HG02970 (cell line): ENCODE measurements around the gene ELMO1.

Experiments
- ATAC-seq: cut with Tn5 transposase; IDR thresholded peaks from one replicate; pipeline ENCODE4 v1.9.1; 2021; ENCODE audit warnings: mild to moderate bottlenecking, moderate library complexity, moderate number of reproducible peaks; ENCODE audit not compliant: unreplicated experiment, low FRiP score

The ELMO1 gene

GRCh38 chr7:37285706-37286453 lies 162.8 kb downstream of the ELMO1 start:
- ATAC-seq, result no peak

- ATAC-seq, result no peak
These were observed 163.8 kb downstream of the ELMO1 start for GRCh38 chr7:37284805-37285231.

DNA sequence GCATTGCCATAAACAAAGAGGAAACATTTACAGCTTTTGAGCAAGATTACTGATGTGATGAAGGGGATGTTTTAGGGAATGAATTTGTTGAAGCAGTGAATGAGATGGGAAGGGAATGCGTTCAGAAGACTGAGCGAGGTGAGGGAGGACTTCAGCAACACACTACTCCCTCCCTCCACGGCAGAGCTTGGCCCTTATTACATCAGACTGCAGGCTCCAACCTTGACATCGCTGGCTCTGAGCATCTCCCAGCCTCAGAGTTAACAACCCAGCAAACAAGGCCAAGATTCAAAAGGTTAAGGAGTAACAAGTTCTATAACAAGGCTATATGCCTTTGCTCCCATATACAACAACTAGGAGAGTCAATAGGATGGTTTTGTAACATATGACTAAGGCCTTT lies 164.4 kb downstream of the ELMO1 start:
- no peak for ATAC-seq

GRCh38 chr7:37283716-37284115 lies 164.9 kb downstream of the ELMO1 start:
- no peak for ATAC-seq

- ATAC-seq, result no peak
These were observed 165.7 kb downstream of the ELMO1 start for GRCh38 chr7:37282927-37283326.

DNA sequence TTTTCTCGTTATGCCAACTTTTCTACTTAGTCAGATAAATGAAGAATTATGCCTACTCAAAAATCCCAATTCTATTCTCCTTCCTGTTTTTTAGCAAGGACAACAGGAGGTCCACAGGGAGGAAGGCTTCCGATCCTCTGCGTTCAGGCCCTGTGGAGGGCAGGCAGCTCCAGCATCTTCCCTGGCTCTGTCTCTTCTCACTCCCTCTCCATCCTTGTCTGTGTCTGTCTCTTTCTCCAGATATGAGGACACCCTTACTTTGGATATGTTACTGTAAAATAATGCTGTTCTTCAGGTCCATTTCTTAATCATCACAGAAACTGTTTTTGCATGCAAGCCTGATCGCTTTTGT lies 166.6 kb downstream of the ELMO1 start:
- ATAC-seq, result no peak

DNA sequence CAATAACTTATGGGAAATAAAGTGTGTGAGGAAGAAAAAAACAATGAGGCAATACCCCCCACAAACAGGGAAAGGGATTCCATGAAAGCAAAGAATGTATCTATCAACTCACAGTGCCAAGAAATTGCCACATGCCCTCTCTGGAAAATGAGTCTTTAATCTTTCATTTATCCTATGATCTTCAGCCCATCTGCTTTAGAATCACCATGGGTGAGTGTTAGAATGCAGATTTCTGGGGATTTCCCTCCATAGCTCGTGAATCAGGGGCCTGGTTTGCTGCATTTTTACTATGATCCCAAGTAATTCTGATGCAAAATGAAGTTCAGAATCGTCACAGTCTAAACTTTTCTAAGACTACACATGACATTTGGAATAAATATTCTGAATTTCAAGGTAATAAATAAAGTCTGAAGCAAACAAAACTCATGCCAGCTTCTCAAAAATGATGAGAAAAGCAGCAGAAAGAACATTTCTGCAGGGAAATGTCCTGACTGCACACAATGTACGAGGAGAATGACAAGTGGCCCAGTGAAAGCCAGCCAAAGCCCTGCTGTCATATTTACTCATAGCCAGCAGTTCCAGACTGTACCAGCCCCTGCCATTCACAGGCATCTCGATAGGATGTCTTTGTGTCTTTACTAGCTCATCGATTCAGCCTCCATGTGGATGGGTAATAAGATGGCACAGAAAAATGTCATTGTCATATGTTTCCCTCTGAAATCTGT lies 167.1 kb downstream of the ELMO1 start:
- no peak for ATAC-seq

DNA sequence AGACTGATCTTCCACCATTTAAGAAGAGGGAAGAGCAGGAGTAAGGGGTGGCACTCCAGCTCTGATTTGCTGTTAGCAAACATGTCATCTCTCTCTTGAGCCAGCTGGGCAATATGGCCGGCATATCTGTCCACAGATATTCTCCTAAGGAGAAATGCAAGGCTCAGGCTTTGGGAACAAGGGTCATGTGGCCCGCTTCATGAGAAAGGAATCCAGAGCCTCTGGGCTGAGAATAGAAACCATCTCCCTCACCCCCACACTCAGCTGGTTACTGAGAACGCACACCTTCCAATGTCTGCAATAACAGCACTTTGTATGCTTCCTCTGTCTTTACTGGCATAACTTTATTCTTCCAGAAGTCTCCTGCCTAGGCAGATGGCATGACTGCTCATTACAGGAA lies 171.2 kb downstream of the ELMO1 start:
- ATAC-seq, result no peak

DNA sequence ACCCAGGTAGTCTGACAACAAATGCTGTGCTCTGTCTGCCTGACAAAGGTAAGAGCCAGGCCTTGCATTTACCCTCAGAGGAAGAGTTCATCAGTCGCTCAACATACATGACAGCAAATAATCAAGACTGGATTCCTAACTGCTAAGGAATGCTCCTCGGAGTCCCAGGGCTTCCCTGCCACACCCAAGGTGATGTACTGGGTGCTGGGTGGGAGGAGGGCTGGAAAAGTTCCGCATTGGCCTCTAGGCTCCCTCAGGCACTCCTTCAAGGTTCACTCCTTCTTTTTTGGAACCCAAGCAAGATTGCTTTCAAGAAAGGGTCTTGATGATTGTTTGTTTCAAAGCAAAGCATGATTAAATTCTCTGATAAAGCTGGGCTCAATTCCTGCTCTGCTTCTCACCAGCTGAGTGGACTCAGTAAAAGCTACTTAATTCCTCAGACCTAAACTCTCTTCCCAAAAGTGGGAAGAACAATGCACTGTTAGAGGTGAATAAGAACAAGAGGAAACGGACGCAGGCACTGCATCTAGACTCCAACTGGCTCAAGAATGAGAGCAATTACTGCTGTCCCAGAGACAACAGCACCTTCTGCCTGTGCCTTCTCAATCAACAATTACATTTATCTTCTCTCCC lies 173.5 kb downstream of the ELMO1 start:
- no peak for ATAC-seq

DNA sequence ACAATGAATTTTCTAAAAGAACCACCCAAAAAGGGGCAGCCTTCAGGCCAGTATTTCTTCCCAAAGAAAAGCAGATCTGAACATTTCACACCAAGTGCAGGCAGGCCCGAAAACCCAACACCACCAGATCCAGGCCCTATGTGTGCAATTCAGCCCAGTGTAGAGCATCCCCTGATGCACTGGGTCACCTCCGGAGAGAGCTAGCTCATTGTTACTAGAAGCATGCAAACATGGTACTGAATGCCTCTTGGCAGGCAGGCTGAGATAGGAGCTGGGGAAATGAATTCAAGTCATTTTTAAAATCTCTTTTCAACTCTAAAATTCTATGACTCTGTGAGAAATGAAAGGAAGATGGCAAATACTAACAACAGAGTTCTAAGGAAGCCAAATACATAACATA lies 174.8 kb downstream of the ELMO1 start:
- ATAC-seq, result no peak

GRCh38 chr7:37269711-37270508 lies 178.8 kb downstream of the ELMO1 start:
- ATAC-seq, result no peak

- ATAC-seq, result no peak
These were observed 181.4 kb downstream of the ELMO1 start for GRCh38 chr7:37267251-37267650.

- no peak for ATAC-seq
These were observed 182.8 kb downstream of the ELMO1 start for GRCh38 chr7:37265876-37266275.

GRCh38 chr7:37265006-37265405 lies 183.7 kb downstream of the ELMO1 start:
- ATAC-seq, result no peak

DNA sequence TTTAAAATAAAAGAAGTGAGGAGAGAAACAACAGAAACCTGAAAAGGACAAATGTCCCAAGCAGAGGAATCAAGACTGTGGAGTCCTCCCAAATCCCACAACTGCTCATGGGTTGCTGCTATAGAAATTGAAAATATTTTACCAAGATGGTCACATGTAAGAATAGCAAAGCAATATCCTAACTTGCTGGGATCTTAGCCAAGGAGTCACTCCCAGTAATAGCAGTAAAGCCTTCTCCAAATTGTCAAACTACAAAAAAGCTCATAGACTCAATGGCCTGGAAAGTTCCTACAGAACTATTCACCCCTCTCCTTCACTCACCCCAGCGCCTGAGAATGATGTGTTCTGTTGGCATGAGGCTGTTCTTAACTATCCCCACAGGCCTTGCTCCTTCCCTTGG lies 186.5 kb downstream of the ELMO1 start:
- no peak for ATAC-seq

- ATAC-seq, result no peak
These were observed 189.3 kb downstream of the ELMO1 start for GRCh38 chr7:37259319-37259821.

DNA sequence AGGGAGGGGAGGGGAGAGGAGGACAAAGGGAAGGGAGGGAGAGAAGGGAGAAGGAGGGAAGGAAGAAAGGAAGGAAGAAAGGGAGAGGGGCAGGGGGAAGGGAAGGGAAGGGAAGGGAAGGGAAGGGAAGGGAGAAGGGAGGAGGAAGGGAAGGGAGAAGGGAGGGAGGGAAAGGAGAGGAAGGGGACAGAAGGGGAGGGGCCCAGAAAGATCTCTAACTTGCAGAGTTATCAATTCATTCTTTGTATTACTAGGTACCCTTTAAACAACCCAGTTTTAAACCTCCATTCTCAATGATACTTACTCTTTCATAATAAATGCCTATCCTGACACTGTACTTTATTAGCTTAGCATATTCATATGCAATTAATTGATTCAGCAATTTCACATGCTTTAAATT lies 192.0 kb downstream of the ELMO1 start:
- ATAC-seq, result no peak

GRCh38 chr7:37255327-37255944 lies 193.2 kb downstream of the ELMO1 start:
- no peak for ATAC-seq

- no peak for ATAC-seq
These were observed 197.4 kb downstream of the ELMO1 start for GRCh38 chr7:37251222-37251621.

DNA sequence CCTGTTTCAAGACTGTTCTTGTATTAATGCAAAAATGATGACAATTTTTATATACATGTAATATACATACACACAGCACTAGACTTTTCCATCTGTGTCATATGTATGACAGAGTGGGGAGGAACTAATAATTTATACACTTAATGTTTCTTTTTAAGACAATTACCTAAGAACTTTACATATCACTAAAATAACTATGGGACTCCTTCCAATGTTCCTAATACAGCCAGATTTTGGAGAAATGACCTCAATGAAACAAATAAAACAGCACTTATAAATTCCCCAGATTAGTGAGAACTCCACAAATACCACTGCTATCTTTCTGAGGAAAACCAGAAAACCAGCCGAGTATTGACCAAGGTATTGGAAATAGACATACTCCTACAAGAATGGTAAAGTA lies 199.4 kb downstream of the ELMO1 start:
- no peak for ATAC-seq
